Measurements from ENCODE around the gene IRAK1.

IRAK1 gene

GRCh38 chrX:154040307-154040756 lies 20.6 kb upstream of the IRAK1 start:
- peak; percentile 95 for DNase-seq

- DNase-seq, result no peak
Measured at GRCh38 chrX:154039577-154039976, 19.9 kb upstream of the IRAK1 start.

GRCh38 chrX:154038656-154039055 lies 19.0 kb upstream of the IRAK1 start:
- peak; percentile 56 for DNase-seq

GRCh38 chrX:154037754-154038153 lies 18.1 kb upstream of the IRAK1 start:
- DNase-seq, result no peak

GRCh38 chrX:154036513-154036912 lies 16.8 kb upstream of the IRAK1 start:
- DNase-seq, result no peak

GRCh38 chrX:154033848-154034247 lies 14.1 kb upstream of the IRAK1 start:
- no peak for DNase-seq

GRCh38 chrX:154032653-154033052 lies 13.0 kb upstream of the IRAK1 start:
- DNase-seq, result no peak

- no peak for DNase-seq
Measured at GRCh38 chrX:154032160-154032559, 12.5 kb upstream of the IRAK1 start.

- DNase-seq, result no peak
Measured at GRCh38 chrX:154030715-154031305, 11.1 kb upstream of the IRAK1 start.

GRCh38 chrX:154030266-154030665 lies 10.6 kb upstream of the IRAK1 start:
- no peak for DNase-seq

GRCh38 chrX:154029439-154029838 lies 9.7 kb upstream of the IRAK1 start:
- DNase-seq, result no peak

- no peak for DNase-seq
Measured at GRCh38 chrX:154028502-154029184, 8.9 kb upstream of the IRAK1 start.

GRCh38 chrX:154027986-154028385 lies 8.3 kb upstream of the IRAK1 start:
- peak; percentile 55 for DNase-seq

GRCh38 chrX:154027022-154027402 lies 7.3 kb upstream of the IRAK1 start:
- DNase-seq, result no peak

GRCh38 chrX:154026136-154027021 lies 6.7 kb upstream of the IRAK1 start:
- DNase-seq, result no peak

- no peak for DNase-seq
Measured at GRCh38 chrX:154025230-154025629, 5.5 kb upstream of the IRAK1 start.

- no peak for DNase-seq
Measured at GRCh38 chrX:154024271-154024670, 4.6 kb upstream of the IRAK1 start.

- DNase-seq, result no peak
Measured at GRCh38 chrX:154023276-154024000, 3.7 kb upstream of the IRAK1 start.

- DNase-seq, result no peak
Measured at GRCh38 chrX:154022108-154022507, 2.4 kb upstream of the IRAK1 start.

- DNase-seq, result peak; percentile 61
Measured at GRCh38 chrX:154021131-154021611, 1.5 kb upstream of the IRAK1 start.

- DNase-seq, result peak; percentile 67
Measured at GRCh38 chrX:154020536-154021115, 924 bp upstream of the IRAK1 start.

GRCh38 chrX:154019061-154019621 lies 561 bp downstream of the IRAK1 start:
- no peak for DNase-seq

All from inflammatory macrophage treated with lipopolysaccharide for 4 hours (primary cell).